Vagina (tissue), 2 donors: ENCODE data around the gene PLEKHG3.

Source experiments
- POLR2A ChIP-seq, 2 donors: fragments of 450-650 bp; IDR thresholded peaks; one replicate each; pipeline ENCODE4 v1.6.1; 2017; ENCODE audit warnings: antibody characterized with exemption in 2 of 2, mild to moderate bottlenecking in 2 of 2, moderate library complexity in 2 of 2
- TF ChIP-seq, protein P1 (sequence below), 3 experiments: fragments of 450-650 bp in 2 of 3; fragments of 200-600 bp in 1 of 3; sonication (generic) in 1 of 3; IDR thresholded peaks; one replicate each; pipeline ENCODE4 v1.5.1; 2017 to 2019; ENCODE audit warnings: antibody characterized with exemption in 3 of 3, mild to moderate bottlenecking in 2 of 3, moderate library complexity in 2 of 3

DNA sequence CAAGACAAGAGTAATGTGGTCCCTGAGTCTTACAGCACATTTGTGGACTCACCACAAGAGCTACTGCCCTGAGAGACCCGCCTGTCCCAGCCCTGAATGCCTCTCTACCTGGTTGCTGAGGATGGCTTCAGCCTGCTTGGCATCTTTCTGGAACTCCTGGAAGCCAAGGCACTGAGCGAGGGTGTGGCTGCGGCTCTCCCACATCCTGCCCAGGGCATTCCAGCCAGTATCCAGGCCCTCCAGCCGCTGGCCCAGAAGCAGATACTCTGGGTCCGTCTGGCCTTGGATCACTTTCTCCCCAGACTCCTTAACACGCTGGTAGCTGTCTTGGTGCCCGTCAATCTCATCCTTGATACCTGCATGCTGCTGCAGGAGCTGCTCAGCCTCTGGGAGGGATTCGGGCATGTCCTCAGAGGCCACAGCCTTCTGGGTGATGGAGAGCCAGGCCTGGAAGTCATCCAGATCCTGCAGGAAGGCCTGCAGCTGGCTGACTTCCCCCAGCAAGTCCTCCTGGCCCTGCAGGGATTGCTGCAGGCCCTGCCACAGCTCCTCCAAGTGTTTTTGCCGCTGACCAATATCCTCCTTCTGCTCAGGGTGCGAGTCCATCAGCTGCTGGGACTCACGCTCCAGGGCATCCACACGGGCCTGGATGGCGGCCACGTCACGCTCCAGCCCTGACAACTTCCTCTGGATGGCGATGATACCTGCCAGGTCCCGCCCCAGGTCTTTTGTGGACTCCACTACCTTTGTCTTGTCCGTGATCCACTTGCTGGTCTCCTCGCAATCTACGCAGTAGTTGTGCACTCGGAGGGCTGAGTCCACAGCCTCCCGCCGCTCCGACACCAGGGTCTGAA, 82.3 kb downstream of the PLEKHG3 start:
- TF ChIP-seq, protein P1, sequence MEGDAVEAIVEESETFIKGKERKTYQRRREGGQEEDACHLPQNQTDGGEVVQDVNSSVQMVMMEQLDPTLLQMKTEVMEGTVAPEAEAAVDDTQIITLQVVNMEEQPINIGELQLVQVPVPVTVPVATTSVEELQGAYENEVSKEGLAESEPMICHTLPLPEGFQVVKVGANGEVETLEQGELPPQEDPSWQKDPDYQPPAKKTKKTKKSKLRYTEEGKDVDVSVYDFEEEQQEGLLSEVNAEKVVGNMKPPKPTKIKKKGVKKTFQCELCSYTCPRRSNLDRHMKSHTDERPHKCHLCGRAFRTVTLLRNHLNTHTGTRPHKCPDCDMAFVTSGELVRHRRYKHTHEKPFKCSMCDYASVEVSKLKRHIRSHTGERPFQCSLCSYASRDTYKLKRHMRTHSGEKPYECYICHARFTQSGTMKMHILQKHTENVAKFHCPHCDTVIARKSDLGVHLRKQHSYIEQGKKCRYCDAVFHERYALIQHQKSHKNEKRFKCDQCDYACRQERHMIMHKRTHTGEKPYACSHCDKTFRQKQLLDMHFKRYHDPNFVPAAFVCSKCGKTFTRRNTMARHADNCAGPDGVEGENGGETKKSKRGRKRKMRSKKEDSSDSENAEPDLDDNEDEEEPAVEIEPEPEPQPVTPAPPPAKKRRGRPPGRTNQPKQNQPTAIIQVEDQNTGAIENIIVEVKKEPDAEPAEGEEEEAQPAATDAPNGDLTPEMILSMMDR (IDR thresholded peaks at IDR 0.05): no peak
- no peak for TF ChIP-seq POLR2A (IDR thresholded peaks at IDR 0.05)
